ENCODE measurements around the gene ACACB. TPM values are rescaled to one million over a fixed set of nuclear protein-coding genes. Genes with fewer than 3 reads are reported as not detected.
"Not testable (repeated sequence)": the region's sequence is repeated elsewhere in the genome, so short reads cannot be mapped to it uniquely, and the experiment has no call there.

Gene ACACB
- total RNA-seq, 2 donors from 2014 or later: 49.6 to 55.6 TPM

- no peak for ATAC-seq
- intact Hi-C loops (cut with DNase I, micrococcal nuclease): no loop called here
- DNase-seq: no peak
These were observed 41.6 kb downstream of the ACACB start for GRCh38 chr12:109157986-109158385.

- DNase-seq (no peak), ATAC-seq (no peak)
- intact Hi-C loops (cut with DNase I, micrococcal nuclease): loop anchor here in 1 of 2 donors (10.0 kb wide), 1 partner anchor 46 kb away; the partner anchor contains the start of gene ACACB
These were observed 44.0 kb downstream of the ACACB start for GRCh38 chr12:109160433-109160832.

GRCh38 chr12:109160873-109161272, 44.5 kb downstream of the ACACB start:
- no peak for ATAC-seq

GRCh38 chr12:109162551-109162950, 46.2 kb downstream of the ACACB start:
- intact Hi-C loops (cut with DNase I, micrococcal nuclease): loop anchor here in 1 of 2 donors (10.0 kb wide), 1 partner anchor 48 kb away; the partner anchor contains the start of gene ACACB
- ATAC-seq: no peak
- no peak for DNase-seq

More at GRCh38 chr12:109160873-109161272, 44.5 kb downstream of the ACACB start:
- DNase-seq: no peak
- intact Hi-C loops (cut with DNase I, micrococcal nuclease): loop anchor here in 1 of 2 donors (10.0 kb wide), 1 partner anchor 46 kb away; the partner anchor contains the start of gene ACACB

GRCh38 chr12:109163167-109163566, 46.8 kb downstream of the ACACB start:
- intact Hi-C loops (cut with DNase I, micrococcal nuclease): loop anchor here in 1 of 2 donors (10.0 kb wide), 1 partner anchor 48 kb away; the partner anchor contains the start of gene ACACB
- no peak for DNase-seq

GRCh38 chr12:109165599-109165998, 49.2 kb downstream of the ACACB start:
- no peak for ATAC-seq
- intact Hi-C loops (cut with DNase I, micrococcal nuclease): loop anchor here in 1 of 2 donors (10.0 kb wide), 1 partner anchor 51 kb away; the partner anchor contains the start of gene ACACB

More at GRCh38 chr12:109163167-109163566, 46.8 kb downstream of the ACACB start:
- ATAC-seq: no peak

GRCh38 chr12:109166371-109166770, 50.0 kb downstream of the ACACB start:
- DNase-seq (no peak), ATAC-seq (no peak)
- intact Hi-C loops (cut with DNase I, micrococcal nuclease): loop anchor here in 1 of 2 donors (10.0 kb wide), 1 partner anchor 52 kb away; the partner anchor contains the start of gene ACACB

More at GRCh38 chr12:109165599-109165998, 49.2 kb downstream of the ACACB start:
- no peak for DNase-seq

GRCh38 chr12:109167781-109168180, 51.4 kb downstream of the ACACB start:
- ATAC-seq (no peak), DNase-seq (no peak)
- intact Hi-C loops (cut with DNase I, micrococcal nuclease): loop anchor here in 1 of 2 donors (10.0 kb wide), 1 partner anchor 53 kb away; the partner anchor contains the start of gene ACACB

GRCh38 chr12:109169262-109169661, 52.9 kb downstream of the ACACB start:
- DNase-seq (no peak), ATAC-seq (no peak)
- intact Hi-C loops (cut with DNase I, micrococcal nuclease): loop anchor here in 1 of 2 donors (10.0 kb wide), 1 partner anchor 54 kb away; the partner anchor contains the start of gene ACACB

- DNase-seq (no peak), ATAC-seq (no peak)
- intact Hi-C loops (cut with DNase I, micrococcal nuclease): loop anchor here in 1 of 2 donors (10.0 kb wide), 1 partner anchor 55 kb away; the partner anchor contains the start of gene ACACB
These were observed 53.3 kb downstream of the ACACB start for GRCh38 chr12:109169686-109170085.

GRCh38 chr12:109170324-109170723, 53.9 kb downstream of the ACACB start:
- DNase-seq: no peak
- ATAC-seq: no peak
- intact Hi-C loops (cut with DNase I, micrococcal nuclease): no loop called here

- intact Hi-C loops (cut with DNase I, micrococcal nuclease); DNase-seq; ATAC-seq: not testable (repeated sequence)
These were observed 56.4 kb downstream of the ACACB start for GRCh38 chr12:109172787-109173186.

GRCh38 chr12:109173443-109174240, 57.3 kb downstream of the ACACB start:
- DNase-seq (no peak), ATAC-seq (no peak)
- intact Hi-C loops (cut with DNase I, micrococcal nuclease): no loop called here

GRCh38 chr12:109174468-109174867, 58.1 kb downstream of the ACACB start:
- ATAC-seq: no peak
- intact Hi-C loops (cut with DNase I, micrococcal nuclease): no loop called here
- DNase-seq: no peak

GRCh38 chr12:109178532-109178931, 62.1 kb downstream of the ACACB start:
- ATAC-seq: no peak
- intact Hi-C loops (cut with DNase I, micrococcal nuclease): no loop called here
- no peak for DNase-seq

- intact Hi-C loops (cut with DNase I, micrococcal nuclease): no loop called here
- ATAC-seq (no peak), DNase-seq (no peak)
These were observed 63.5 kb downstream of the ACACB start for GRCh38 chr12:109179927-109180326.

- ATAC-seq (no peak), DNase-seq (no peak)
- intact Hi-C loops (cut with DNase I, micrococcal nuclease): no loop called here
These were observed 65.9 kb downstream of the ACACB start for GRCh38 chr12:109182041-109182839.

- DNase-seq (no peak), ATAC-seq (no peak)
- intact Hi-C loops (cut with DNase I, micrococcal nuclease): no loop called here
These were observed 69.1 kb downstream of the ACACB start for GRCh38 chr12:109185441-109185840.

Measured in left colon (tissue), 2 donors.